HEK293 (cell line): ENCODE data around the gene IGLL1.

Experiments used
- CTCF ChIA-PET: fragments of 350-600 bp; formaldehyde crosslinking; extraction: SDS; loops from one replicate; lab custom pipeline; 2021; ENCODE audit warnings: antibody characterized with exemption; lab: Yijun Ruan, JAX
- POLR2A ChIA-PET: fragments of 300-600 bp; formaldehyde crosslinking; extraction: SDS; loops from one replicate; lab custom pipeline; 2020; ENCODE audit warnings: antibody characterized with exemption, inconsistent platforms; lab: Yijun Ruan, JAX
- H3K27ac ChIP-seq: fragments of 200-500 bp; sonication (Bioruptor generic); 2 replicates; pipeline ENCODE4 v1.5.1; 2014; ENCODE audit warnings: low read depth, low read length, control low read depth, inconsistent platforms; ENCODE audit errors: extremely low read depth
- H3K36me3 ChIP-seq, 2 experiments: fragments of 200-500 bp in 1 of 2; sonication (Bioruptor generic) in 1 of 2; 1 replicate in 1 of 2; 2 replicates in 1 of 2; pipeline ENCODE4 v1.5.1; 2014 to 2017; ENCODE audit warnings: inconsistent platforms in 2 of 2, low read length in 2 of 2; ENCODE audit not compliant: control insufficient read depth in 2 of 2, insufficient read depth in 1 of 2
- H3K4me1 ChIP-seq: fragments of 200-500 bp; sonication (Bioruptor generic); 2 replicates; pipeline ENCODE4 v1.5.1; 2014; ENCODE audit warnings: mild to moderate bottlenecking, low read length, inconsistent platforms; ENCODE audit not compliant: control insufficient read depth, insufficient read depth
- H3K4me3 ChIP-seq: 2 replicates; pipeline ENCODE4 v1.5.1; 2011; ENCODE audit warnings: low read depth, mild to moderate bottlenecking, control low read depth, low read length, moderate library complexity
- H3K9me3 ChIP-seq: fragments of 200-500 bp; sonication (Bioruptor generic); 2 replicates; pipeline ENCODE4 v1.5.1; 2014; ENCODE audit warnings: low read depth, low read length, inconsistent platforms; ENCODE audit not compliant: control insufficient read depth, insufficient read depth
- GFI1B ChIP-seq: fragments of 450-650 bp; formaldehyde crosslinking; IDR thresholded peaks from 2 replicates; pipeline ENCODE4 v1.5.1; 2016; ENCODE audit warnings: missing biosample characterization, missing genetic modification characterization
- KLF1 ChIP-seq: fragments of 450-650 bp; formaldehyde crosslinking; IDR thresholded peaks from 2 replicates; pipeline ENCODE4 v1.5.1; 2016; ENCODE audit warnings: missing biosample characterization, missing genetic modification characterization
- PRDM1 ChIP-seq: fragments of 450-650 bp; formaldehyde crosslinking; IDR thresholded peaks from 2 replicates; pipeline ENCODE4; 2016; ENCODE audit warnings: missing biosample characterization, missing genetic modification characterization
- ZBTB17 ChIP-seq: fragments of 450-650 bp; formaldehyde crosslinking; IDR thresholded peaks from 2 replicates; pipeline ENCODE4 v1.5.1; 2016; ENCODE audit warnings: missing biosample characterization, missing genetic modification characterization
- ZNF157 ChIP-seq: fragments of 450-650 bp; formaldehyde crosslinking; IDR thresholded peaks from 2 replicates; pipeline ENCODE4 v1.5.1; 2016; ENCODE audit warnings: missing biosample characterization, missing genetic modification characterization
- ZNF248 ChIP-seq: fragments of 450-650 bp; formaldehyde crosslinking; IDR thresholded peaks from 2 replicates; pipeline ENCODE4 v1.5.1; 2017; ENCODE audit warnings: missing biosample characterization, missing genetic modification characterization
- ZNF292 ChIP-seq: fragments of 450-650 bp; formaldehyde crosslinking; IDR thresholded peaks from 2 replicates; pipeline ENCODE4 v1.5.1; 2016; ENCODE audit warnings: low read depth, missing biosample characterization, missing genetic modification characterization, borderline replicate concordance
- ZNF391 ChIP-seq: fragments of 450-650 bp; formaldehyde crosslinking; IDR thresholded peaks from 2 replicates; pipeline ENCODE4 v1.5.1; 2016; ENCODE audit warnings: low read depth, missing biosample characterization, missing genetic modification characterization, borderline replicate concordance
- ZNF544 ChIP-seq: fragments of 450-650 bp; formaldehyde crosslinking; IDR thresholded peaks from 2 replicates; pipeline ENCODE4 v1.5.0; 2017; ENCODE audit warnings: missing biosample characterization, missing genetic modification characterization
- ZNF548 ChIP-seq: fragments of 450-650 bp; formaldehyde crosslinking; IDR thresholded peaks from 2 replicates; pipeline ENCODE4 v1.5.1; 2016; ENCODE audit warnings: missing biosample characterization, missing genetic modification characterization
- ZNF558 ChIP-seq: fragments of 450-650 bp; formaldehyde crosslinking; IDR thresholded peaks from 2 replicates; pipeline ENCODE4 v1.5.1; 2016; ENCODE audit warnings: missing biosample characterization, missing genetic modification characterization
- ZNF626 ChIP-seq: fragments of 450-650 bp; sonication (Bioruptor Pico); formaldehyde crosslinking; IDR thresholded peaks from 2 replicates; pipeline ENCODE4 v1.5.1; 2018; ENCODE audit warnings: missing biosample characterization, missing genetic modification characterization, inconsistent platforms
- ZNF677 ChIP-seq: fragments of 450-650 bp; IDR thresholded peaks from 2 replicates; pipeline ENCODE4 v1.5.0; 2018; ENCODE audit warnings: missing biosample characterization, mild to moderate bottlenecking, missing genetic modification characterization, moderate library complexity
- ZNF707 ChIP-seq: fragments of 450-650 bp; formaldehyde crosslinking; IDR thresholded peaks from 2 replicates; pipeline ENCODE4 v1.5.1; 2016; ENCODE audit warnings: missing biosample characterization, missing genetic modification characterization
- ZNF768 ChIP-seq: fragments of 450-650 bp; formaldehyde crosslinking; IDR thresholded peaks from 2 replicates; pipeline ENCODE4 v1.5.1; 2018; ENCODE audit warnings: missing biosample characterization, mild to moderate bottlenecking, missing genetic modification characterization
- ZNF837 ChIP-seq: fragments of 450-650 bp; formaldehyde crosslinking; IDR thresholded peaks from 2 replicates; pipeline ENCODE4 v1.5.1; 2016; ENCODE audit warnings: missing biosample characterization, missing genetic modification characterization
- TF ChIP-seq, protein P1 (sequence below): fragments of 450-650 bp; formaldehyde crosslinking; IDR thresholded peaks from 2 replicates; pipeline ENCODE4 v1.5.1; 2017; ENCODE audit warnings: missing biosample characterization, missing genetic modification characterization
- TF ChIP-seq, protein P2 (sequence below): fragments of 450-650 bp; formaldehyde crosslinking; IDR thresholded peaks from 2 replicates; pipeline ENCODE4 v1.5.1; 2016; ENCODE audit warnings: missing biosample characterization, missing genetic modification characterization

The IGLL1 gene

DNA sequence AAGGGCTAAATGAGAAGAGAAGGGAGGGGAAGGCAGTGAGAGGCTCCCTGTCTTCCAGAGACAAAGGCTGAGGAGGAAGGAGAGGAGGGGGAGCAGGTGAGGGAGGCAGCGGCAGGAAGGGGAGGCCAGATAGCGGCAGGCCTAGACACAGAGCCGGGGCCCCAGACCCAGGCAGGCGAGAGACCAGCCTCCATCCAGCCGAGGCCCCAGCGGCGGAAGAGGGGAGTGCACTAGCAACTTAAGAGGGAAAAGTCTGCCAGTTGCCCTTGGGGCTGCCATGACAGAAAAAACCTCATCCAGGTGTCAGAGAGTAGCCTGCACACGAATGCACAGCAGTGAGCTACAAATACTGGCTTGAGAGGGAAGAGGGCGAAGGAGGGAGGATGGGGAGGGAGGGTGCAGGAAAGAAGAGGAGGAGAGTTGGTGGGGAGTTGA, 46.7 kb downstream of the IGLL1 start (continued):
- peak; percentile 85 for TF ChIP-seq ZBTB17 (tag by site-specific recombination)
- TF ChIP-seq, all 188 proteins: peak for 6

- H3K27ac ChIP-seq = no peak overlapping the region
- H3K4me3 ChIP-seq = no peak overlapping the region
- TF ChIP-seq ZNF248 (no peak), ZNF157 (tag by site-specific recombination) (no peak), PRDM1 (no peak), ZNF544 (tag by site-specific recombination) (no peak)
- TF ChIP-seq, protein P1, sequence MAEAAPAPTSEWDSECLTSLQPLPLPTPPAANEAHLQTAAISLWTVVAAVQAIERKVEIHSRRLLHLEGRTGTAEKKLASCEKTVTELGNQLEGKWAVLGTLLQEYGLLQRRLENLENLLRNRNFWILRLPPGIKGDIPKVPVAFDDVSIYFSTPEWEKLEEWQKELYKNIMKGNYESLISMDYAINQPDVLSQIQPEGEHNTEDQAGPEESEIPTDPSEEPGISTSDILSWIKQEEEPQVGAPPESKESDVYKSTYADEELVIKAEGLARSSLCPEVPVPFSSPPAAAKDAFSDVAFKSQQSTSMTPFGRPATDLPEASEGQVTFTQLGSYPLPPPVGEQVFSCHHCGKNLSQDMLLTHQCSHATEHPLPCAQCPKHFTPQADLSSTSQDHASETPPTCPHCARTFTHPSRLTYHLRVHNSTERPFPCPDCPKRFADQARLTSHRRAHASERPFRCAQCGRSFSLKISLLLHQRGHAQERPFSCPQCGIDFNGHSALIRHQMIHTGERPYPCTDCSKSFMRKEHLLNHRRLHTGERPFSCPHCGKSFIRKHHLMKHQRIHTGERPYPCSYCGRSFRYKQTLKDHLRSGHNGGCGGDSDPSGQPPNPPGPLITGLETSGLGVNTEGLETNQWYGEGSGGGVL (tag by site-specific recombination) = no peak
- TF ChIP-seq, protein P2, sequence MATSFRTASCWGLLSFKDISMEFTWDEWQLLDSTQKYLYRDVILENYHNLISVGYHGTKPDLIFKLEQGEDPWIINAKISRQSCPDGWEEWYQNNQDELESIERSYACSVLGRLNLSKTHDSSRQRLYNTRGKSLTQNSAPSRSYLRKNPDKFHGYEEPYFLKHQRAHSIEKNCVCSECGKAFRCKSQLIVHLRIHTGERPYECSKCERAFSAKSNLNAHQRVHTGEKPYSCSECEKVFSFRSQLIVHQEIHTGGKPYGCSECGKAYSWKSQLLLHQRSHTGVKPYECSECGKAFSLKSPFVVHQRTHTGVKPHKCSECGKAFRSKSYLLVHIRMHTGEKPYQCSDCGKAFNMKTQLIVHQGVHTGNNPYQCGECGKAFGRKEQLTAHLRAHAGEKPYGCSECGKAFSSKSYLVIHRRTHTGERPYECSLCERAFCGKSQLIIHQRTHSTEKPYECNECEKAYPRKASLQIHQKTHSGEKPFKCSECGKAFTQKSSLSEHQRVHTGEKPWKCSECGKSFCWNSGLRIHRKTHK = no peak
- no peaks in the 10 kb centered on the region for H3K9me3 ChIP-seq
- CTCF ChIA-PET = interaction anchor here (0.6 to 0.7 kb wide), 2 partner anchors 30 to 77 kb away, joined by 6 read pairs; no protein-coding TSS in a partner anchor
- POLR2A ChIA-PET = no interaction called here
- no peaks in the 10 kb centered on the region for H3K36me3 ChIP-seq
- H3K4me1 ChIP-seq = peaks cover 7% of the 10 kb centered on the region; the same call in 1 of the 2 replicates
Observed at GRCh38 chr22:23532731-23533130, 47.4 kb downstream of the IGLL1 start.

GRCh38 chr22:23531966-23532705, 48.0 kb downstream of the IGLL1 start:
- POLR2A ChIA-PET = no interaction called here
- CTCF ChIA-PET = interaction anchor here (0.7 to 1.1 kb wide), 2 partner anchors 49 to 78 kb away, joined by 4 to 6 read pairs; no protein-coding TSS in a partner anchor

DNA sequence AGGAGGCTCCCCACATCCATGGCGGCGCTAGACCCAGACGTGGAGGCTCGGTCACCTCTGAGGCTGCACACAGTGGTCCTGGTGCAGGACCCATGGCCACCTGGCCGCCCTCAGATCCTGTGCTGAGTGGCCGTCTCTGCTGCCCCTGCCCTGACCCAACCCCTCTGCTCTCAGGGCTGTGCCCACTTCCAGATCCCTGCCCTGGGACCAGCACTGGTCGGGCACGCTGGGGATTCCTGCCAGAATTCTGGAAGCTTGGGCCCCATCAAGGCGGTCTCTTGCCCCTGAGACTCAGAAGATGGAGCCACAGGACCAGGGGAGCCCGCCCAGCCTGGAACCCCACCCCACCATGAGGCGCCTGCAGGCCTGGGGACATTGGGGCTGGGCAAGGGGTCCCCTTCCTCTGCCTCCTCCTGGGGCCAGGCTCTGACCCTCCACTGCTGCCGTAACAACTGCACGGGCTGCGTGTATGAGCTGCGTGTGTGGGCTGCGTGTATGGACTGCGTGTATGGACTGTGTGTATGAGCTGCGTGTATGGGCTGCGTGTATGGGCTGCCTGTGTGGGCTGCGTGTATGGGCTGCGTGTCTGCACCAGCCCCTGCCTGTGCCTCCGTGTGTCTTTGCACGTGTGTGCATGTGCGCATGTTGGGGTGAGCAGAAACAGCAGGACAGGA, 48.7 kb downstream of the IGLL1 start:
- no peak overlapping the region for H3K4me3 ChIP-seq
- no peaks in the 10 kb centered on the region for H3K36me3 ChIP-seq
- CTCF ChIA-PET = interaction anchor here (1.1 kb wide), 1 partner anchor 50 kb away, joined by 4 read pairs; no protein-coding TSS in a partner anchor
- POLR2A ChIA-PET = no interaction called here
- H3K4me1 ChIP-seq = peaks cover 7% of the 10 kb centered on the region; the same call in 1 of the 2 replicates
- no peak for TF ChIP-seq ZNF707
- TF ChIP-seq ZNF626 = no peak
- TF ChIP-seq, protein P2 = no peak
- no peak for TF ChIP-seq ZNF248
- no peak for TF ChIP-seq ZNF558
- TF ChIP-seq ZNF548 (tag by site-specific recombination) = no peak
- no peak for TF ChIP-seq ZNF837 (tag by site-specific recombination)
- TF ChIP-seq GFI1B (tag by site-specific recombination) = no peak
- TF ChIP-seq ZNF677 (tag by site-specific recombination) = no peak
- TF ChIP-seq ZNF292 (tag by site-specific recombination) = no peak
- TF ChIP-seq ZNF391 (tag by site-specific recombination) = no peak
- TF ChIP-seq, all 188 proteins: peak for 0
- Histone ChIP-seq H3K27ac (no peak overlapping the region), H3K9me3 (no peaks in the 10 kb centered on the region)

More at GRCh38 chr22:23531966-23532705, 48.0 kb downstream of the IGLL1 start:
- Histone ChIP-seq H3K4me1 (peaks cover 7% of the 10 kb centered on the region; the same call in 1 of the 2 replicates), H3K27ac (no peak overlapping the region), H3K36me3 (no peaks in the 10 kb centered on the region), H3K9me3 (no peaks in the 10 kb centered on the region), H3K4me3 (no peak overlapping the region)
- TF ChIP-seq ZNF768 (tag by site-specific recombination) (0 out of 2 replicates have a peak, but pooled peaks have one; percentile 26), KLF1 (tag by site-specific recombination) (no peak)
- TF ChIP-seq, protein P2 = no peak
